Dermis microvascular lymphatic vessel endothelial cell (primary cell): Measurements from ENCODE around the gene TM2D3. TPM values are rescaled to one million over a fixed set of nuclear protein-coding genes. Genes with fewer than 3 reads are reported as not detected.

Experiments
- DNase-seq, 2 donors: peaks; one replicate each; pipeline versions ENCODE4 v3.0.0 to v3.0.0-alpha.2; 2010; ENCODE audit warnings: low read depth in 2 of 2
- total RNA-seq: library from RNA; depleted of rRNA; stranded (reverse); fragments of >200 nt; gene quantifications from 2 replicates; pipeline ENCODE4 v1.2.1, GENCODE V29; 2014

TM2D3 gene
- total RNA-seq: 31.7 and 54.4 TPM in 2 replicates

- DNase-seq: peak; percentile 79 to 93
Observed at GRCh38 chr15:101652098-101652785, at the start of gene TM2D3. Gene TM2D3, minus strand, starts transcription at chr15:101652381. Its CDS starts 20 bp downstream, at chr15:101652361.

GRCh38 chr15:101698314-101698713, 46.1 kb upstream of the TM2D3 start:
- DNase-seq: no peak

- no peak for DNase-seq
Observed at GRCh38 chr15:101697488-101697887, 45.3 kb upstream of the TM2D3 start.

GRCh38 chr15:101696829-101697228, 44.6 kb upstream of the TM2D3 start:
- no peak for DNase-seq

GRCh38 chr15:101694261-101694660, 42.1 kb upstream of the TM2D3 start:
- no peak for DNase-seq

GRCh38 chr15:101692801-101693598, 40.8 kb upstream of the TM2D3 start:
- DNase-seq: no peak

- DNase-seq: no peak
Observed at GRCh38 chr15:101689901-101690300, 37.7 kb upstream of the TM2D3 start.

- DNase-seq: no peak
Observed at GRCh38 chr15:101686718-101687117, 34.5 kb upstream of the TM2D3 start.

- no peak for DNase-seq
Observed at GRCh38 chr15:101684877-101685276, 32.7 kb upstream of the TM2D3 start.

- DNase-seq: no peak
Observed at GRCh38 chr15:101684384-101684783, 32.2 kb upstream of the TM2D3 start.

- DNase-seq: no peak
Observed at GRCh38 chr15:101679806-101680205, 27.6 kb upstream of the TM2D3 start.

GRCh38 chr15:101676921-101677329, 24.7 kb upstream of the TM2D3 start:
- DNase-seq: no peak

GRCh38 chr15:101675796-101676582, 23.8 kb upstream of the TM2D3 start:
- peak in 1 of 2 donors; percentile 68 for DNase-seq

- DNase-seq: peak in 1 of 2 donors; percentile 44
Observed at GRCh38 chr15:101675015-101675414, 22.8 kb upstream of the TM2D3 start.

GRCh38 chr15:101672298-101672697, 20.1 kb upstream of the TM2D3 start:
- no peak for DNase-seq

GRCh38 chr15:101669744-101670143, 17.6 kb upstream of the TM2D3 start:
- DNase-seq: no peak

GRCh38 chr15:101667881-101668280, 15.7 kb upstream of the TM2D3 start:
- DNase-seq: no peak

- DNase-seq: peak; percentile 40 to 56
Observed at GRCh38 chr15:101664303-101664913, 12.2 kb upstream of the TM2D3 start.

- no peak for DNase-seq
Observed at GRCh38 chr15:101662203-101662602, 10.0 kb upstream of the TM2D3 start.

- no peak for DNase-seq
Observed at GRCh38 chr15:101660005-101660404, 7.8 kb upstream of the TM2D3 start.

GRCh38 chr15:101657968-101658784, 6.0 kb upstream of the TM2D3 start:
- DNase-seq: peak; percentile 83 to 84
